NB4 (cell line): ENCODE results near the gene KIF16B.
A peak's percentile ranks its signal among the peaks of the same experiment; 100 is the strongest.

Experiments
- DNase-seq: peaks from one replicate; pipeline ENCODE4 v3.0.0; 2010; ENCODE audit warnings: low read depth
- H3K4me3 ChIP-seq: one replicate; pipeline ENCODE4 v1.5.1; 2011; ENCODE audit warnings: mild to moderate bottlenecking, low read depth, low read length, moderate library complexity
- CTCF ChIP-seq: IDR thresholded peaks from one replicate; pipeline ENCODE4 v1.5.1; 2012; ENCODE audit warnings: low read depth, low read length
- MAX ChIP-seq: IDR thresholded peaks from 2 replicates; pipeline ENCODE4 v1.6.1; 2011; ENCODE audit warnings: low read depth, low read length
- MYC ChIP-seq: IDR thresholded peaks from 2 replicates; pipeline ENCODE4 v1.6.1; 2011; ENCODE audit warnings: low read depth, low read length
- POLR2A ChIP-seq: IDR thresholded peaks from 2 replicates; pipeline ENCODE4 v1.6.1; 2011; ENCODE audit warnings: mild to moderate bottlenecking; ENCODE audit not compliant: insufficient read length; ENCODE audit errors: extremely low read depth

The KIF16B gene

GRCh38 chr20:16293590-16293989, 279.7 kb downstream of the KIF16B start:
- TF ChIP-seq MAX (no peak), MYC (no peak), POLR2A (no peak), CTCF (no peak)
- DNase-seq = no peak
- H3K4me3 ChIP-seq = no peak overlapping the region

GRCh38 chr20:16292226-16292880, 280.9 kb downstream of the KIF16B start:
- TF ChIP-seq CTCF (no peak), MYC (no peak), MAX (no peak), POLR2A (no peak)
- peak; percentile 3 for DNase-seq
- H3K4me3 ChIP-seq = no peak overlapping the region

GRCh38 chr20:16290358-16290757, 282.9 kb downstream of the KIF16B start:
- no peak overlapping the region for H3K4me3 ChIP-seq
- TF ChIP-seq POLR2A = no peak
- no peak for TF ChIP-seq CTCF
- TF ChIP-seq MAX = no peak
- TF ChIP-seq MYC = no peak
- DNase-seq = no peak

- DNase-seq = no peak
- H3K4me3 ChIP-seq = no peak overlapping the region
- TF ChIP-seq CTCF = no peak
- no peak for TF ChIP-seq MAX
- TF ChIP-seq POLR2A = no peak
- no peak for TF ChIP-seq MYC
These were observed 285.5 kb downstream of the KIF16B start for GRCh38 chr20:16287776-16288175.

GRCh38 chr20:16286601-16287000, 286.6 kb downstream of the KIF16B start:
- no peak overlapping the region for H3K4me3 ChIP-seq
- DNase-seq = no peak
- TF ChIP-seq MYC = no peak
- TF ChIP-seq CTCF = no peak
- no peak for TF ChIP-seq POLR2A
- no peak for TF ChIP-seq MAX
